Measurements from ENCODE around the gene CCDC194.

CCDC194 gene, protein sequence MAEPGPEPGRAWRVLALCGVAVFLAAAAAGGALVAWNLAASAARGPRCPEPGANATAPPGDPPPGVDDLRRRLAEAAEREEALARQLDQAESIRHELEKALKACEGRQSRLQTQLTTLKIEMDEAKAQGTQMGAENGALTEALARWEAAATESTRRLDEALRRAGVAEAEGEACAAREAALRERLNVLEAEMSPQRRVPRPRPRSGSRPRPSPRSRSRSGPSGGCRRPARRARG
- 0 to 6.6 (median 0.16) reads per million in 18 experiments for total RNA-seq

DNA sequence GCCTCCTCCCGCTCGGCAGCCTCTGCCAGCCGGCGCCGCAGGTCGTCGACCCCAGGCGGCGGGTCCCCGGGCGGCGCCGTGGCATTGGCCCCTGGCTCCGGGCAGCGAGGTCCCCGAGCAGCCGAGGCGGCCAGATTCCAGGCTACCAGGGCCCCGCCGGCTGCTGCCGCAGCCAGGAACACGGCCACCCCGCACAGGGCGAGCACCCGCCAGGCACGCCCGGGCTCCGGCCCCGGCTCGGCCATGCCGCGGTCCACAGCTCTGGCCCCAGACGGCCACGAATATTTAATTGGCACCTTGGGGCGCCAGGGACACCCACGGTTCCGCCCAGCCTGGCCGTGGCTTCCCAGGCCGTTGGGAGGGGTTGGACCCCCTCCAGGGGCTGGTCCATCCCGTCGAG is at the start of gene CCDC194:
CCDC194 (minus strand) TSS at position 283 of the 400 bp plus-strand sequence; CDS start at position 245, 38 bp downstream.
- no peak for DNase-seq

GRCh38 chr19:17441241-17442021 is 47.4 kb upstream of the CCDC194 start:
- peak; percentile 33 to 44 for DNase-seq

- DNase-seq: peak; percentile 26 to 64
Measured at GRCh38 chr19:17436874-17437267, 42.9 kb upstream of the CCDC194 start.

DNA sequence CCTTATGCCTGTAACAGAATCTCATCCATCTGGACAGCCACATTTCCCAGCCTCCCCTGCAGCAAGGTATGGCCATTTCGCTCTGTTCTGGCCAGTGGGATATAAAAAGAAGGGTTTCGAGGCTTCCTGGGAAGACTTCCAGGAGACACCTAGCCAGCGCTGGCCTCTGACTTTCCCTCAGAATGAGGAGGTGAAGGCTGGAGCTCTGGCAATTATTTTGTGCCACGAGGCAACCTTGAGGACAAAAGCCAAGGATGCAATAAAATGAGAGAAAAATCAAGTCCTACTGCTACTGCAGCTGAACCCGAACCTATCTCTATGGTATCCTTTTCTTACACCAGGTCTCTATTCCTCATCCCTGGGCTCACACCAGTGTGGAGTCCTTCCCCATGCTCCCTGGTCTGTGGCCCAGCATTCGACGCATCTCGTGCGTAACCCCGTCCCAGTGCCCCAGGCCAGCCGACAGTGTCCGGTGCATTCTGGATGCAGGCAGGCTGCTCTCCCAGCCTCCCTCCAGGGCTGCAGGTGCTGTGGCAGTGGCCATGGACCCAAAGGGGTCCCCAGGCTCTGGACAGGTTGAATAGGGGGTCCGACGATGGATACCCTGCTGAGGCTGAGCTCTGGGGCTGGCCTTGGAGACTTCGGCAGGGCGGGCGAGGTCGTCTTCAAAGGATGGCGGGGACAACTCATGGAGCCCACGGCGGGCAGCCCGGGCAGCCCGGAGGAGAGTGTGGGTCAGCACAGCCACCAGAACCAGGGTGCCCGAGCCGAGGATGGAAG is 42.3 kb upstream of the CCDC194 start:
- DNase-seq: no peak

DNA sequence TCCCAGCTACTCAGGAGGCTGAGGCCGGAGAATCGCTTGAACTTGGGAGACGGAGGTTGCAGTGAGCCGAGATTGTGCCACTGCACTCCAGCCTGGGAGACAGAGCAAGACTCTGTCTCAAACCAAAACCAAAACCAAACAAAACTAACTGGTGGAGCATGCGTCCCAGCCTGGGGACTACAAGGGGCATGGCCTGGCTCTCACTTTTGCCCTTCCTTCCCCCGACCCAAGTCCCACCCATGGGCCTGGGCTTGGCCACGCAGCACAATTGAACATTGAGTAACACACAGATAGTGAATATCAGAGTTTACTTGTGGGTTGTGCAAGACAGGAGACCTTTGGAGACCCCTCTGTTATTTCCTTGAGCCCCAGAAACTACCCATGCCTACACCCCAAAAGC is 41.2 kb upstream of the CCDC194 start:
- DNase-seq: no peak

DNA sequence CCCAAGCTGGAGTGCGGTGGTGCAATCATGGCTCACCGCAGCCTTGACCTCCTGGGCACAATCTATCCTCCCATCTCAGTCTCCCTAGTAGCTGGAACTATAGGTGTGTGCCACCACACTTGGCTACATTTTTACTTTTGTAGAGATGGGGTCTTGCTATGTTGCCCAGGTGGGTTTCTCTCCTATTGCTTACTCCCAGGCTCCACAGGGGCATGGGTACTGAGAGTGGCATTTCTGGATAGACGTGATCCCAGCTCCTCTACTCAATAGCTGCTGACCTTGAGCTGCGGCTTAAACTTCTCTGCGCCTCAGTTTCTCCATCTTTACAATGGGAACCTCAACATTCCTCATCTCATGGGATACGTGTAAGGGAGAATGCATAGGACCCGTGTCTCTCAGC is 37.4 kb upstream of the CCDC194 start:
- DNase-seq: no peak

- no peak for DNase-seq
Measured at GRCh38 chr19:17429641-17430113, 35.7 kb upstream of the CCDC194 start.

DNA sequence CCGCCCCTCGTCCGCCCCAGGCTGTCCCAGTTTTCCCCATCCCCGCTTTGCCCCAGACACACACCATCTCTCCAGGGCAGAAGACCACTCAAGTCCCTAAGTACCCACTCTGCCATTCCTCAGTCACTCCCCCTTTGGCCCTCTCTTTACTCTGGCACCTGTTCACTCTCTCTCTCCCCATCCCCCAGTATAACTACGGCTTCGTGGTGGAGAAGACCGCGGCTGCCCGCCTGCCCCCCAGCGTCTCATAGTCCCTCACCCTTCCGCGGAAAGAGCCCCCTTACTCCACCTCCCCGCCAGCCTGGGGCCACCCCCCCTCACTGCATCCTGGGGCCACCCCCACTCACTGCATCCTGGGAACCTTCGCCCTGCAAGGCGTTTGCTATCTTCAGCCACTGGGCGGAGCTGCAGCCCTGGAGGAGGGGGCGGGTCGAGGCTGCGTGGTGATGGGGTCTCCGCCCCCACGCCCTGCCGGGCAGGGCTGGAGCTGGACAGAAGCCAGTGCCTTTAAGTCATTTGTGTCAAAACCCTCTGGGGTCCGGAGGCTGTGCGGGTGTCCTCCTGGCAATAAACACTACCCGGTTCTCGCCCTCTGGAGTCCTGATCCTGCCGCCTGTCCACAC is 30.9 kb upstream of the CCDC194 start:
- DNase-seq: peak in 1 of 2 donors; percentile 17

DNA sequence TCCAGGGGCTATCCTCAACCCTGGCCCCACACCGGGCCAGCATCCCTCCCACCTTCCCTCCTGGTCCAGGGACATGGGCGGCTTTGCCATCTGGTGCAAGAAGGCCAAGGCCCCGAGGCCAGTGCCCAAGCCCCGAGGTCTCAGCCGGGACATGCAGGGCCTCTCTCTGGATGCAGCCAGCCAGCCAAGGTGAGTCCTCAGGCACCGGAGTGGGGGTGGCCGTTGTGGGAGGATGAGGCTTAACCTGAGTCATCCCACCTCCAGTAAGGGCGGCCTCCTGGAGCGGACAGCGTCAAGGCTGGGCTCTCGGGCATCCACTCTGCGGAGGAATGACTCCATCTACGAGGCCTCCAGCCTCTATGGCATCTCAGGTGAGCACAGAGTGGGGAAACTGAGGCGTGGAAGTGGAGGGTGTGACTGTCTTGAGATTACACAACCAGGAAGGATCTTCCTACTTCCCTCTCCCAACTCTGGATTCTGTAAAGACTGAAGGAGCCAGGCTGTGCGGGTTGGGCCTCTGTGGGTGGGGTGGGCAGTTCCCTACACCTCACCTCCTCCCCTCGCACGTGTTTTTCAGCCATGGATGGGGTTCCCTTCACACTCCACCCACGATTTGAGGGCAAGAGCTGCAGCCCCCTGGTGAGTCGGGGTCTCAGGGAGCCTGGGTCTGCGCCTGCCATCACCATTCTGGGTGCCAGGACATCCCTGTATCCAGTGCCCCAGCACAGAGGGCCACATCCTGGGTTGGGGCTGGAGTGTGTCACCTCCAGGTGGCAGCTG is 29.6 kb upstream of the CCDC194 start:
- no peak for DNase-seq

GRCh38 chr19:17421942-17422341 is 27.9 kb upstream of the CCDC194 start:
- DNase-seq: no peak

DNA sequence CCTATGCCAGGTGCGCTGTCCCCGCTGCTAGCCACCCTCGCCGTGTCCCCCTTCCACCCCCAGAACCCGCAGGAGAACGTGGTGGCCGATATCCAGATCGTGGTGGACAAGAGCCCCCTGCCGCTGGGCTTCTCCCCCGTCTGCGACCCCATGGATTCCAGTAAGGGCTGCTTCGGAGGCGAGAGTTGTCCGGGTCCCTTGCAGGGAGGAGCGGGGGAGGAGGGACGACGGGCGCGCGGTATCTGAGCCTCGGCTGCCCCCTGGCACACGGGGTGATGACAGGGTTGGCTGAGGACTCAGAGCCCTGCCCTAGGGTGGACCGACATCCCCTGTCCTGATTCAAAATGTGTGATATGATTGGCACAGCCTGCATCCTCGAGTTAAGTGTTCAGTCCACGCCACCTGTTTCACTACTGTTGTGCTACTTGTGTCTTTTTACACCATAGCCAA is 26.5 kb upstream of the CCDC194 start:
- peak; percentile 24 to 44 for DNase-seq

GRCh38 chr19:17419621-17420474 is 25.9 kb upstream of the CCDC194 start, which contains the start of gene MVB12A:
MVB12A (plus strand) TSS chr19:17420047; CDS start chr19:17420136, 89 bp downstream.
- DNase-seq: peak; percentile 98 to 99

GRCh38 chr19:17419154-17419620 is 25.2 kb upstream of the CCDC194 start:
- peak in 1 of 2 donors; percentile 8 for DNase-seq

GRCh38 chr19:17418710-17419109 is 24.7 kb upstream of the CCDC194 start:
- DNase-seq: no peak

- DNase-seq: no peak
Measured at GRCh38 chr19:17415121-17415520, 21.1 kb upstream of the CCDC194 start.

- DNase-seq: no peak
Measured at GRCh38 chr19:17414097-17414496, 20.1 kb upstream of the CCDC194 start.

- no peak for DNase-seq
Measured at GRCh38 chr19:17411801-17412200, 17.8 kb upstream of the CCDC194 start.

GRCh38 chr19:17409990-17410389 is 16.0 kb upstream of the CCDC194 start:
- DNase-seq: no peak

DNA sequence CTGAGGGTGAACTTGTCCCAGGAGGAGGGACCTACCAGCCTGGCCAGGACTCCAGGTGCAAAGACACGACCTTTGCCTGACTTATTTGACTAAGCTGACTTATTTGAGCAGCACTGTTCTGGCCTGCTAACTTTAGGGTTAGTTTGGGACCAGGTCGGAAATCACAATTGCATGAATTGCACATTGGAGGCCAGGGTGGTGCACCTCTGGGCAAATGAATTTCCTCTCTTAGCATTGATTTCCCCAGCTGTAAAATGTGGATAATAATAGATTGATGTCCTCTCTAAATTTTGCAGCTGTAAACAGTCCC is 12.8 kb upstream of the CCDC194 start:
- no peak for DNase-seq

- no peak for DNase-seq
Measured at GRCh38 chr19:17406046-17406886, 12.3 kb upstream of the CCDC194 start.
